ENCODE results near the gene LCORL.

DNA sequence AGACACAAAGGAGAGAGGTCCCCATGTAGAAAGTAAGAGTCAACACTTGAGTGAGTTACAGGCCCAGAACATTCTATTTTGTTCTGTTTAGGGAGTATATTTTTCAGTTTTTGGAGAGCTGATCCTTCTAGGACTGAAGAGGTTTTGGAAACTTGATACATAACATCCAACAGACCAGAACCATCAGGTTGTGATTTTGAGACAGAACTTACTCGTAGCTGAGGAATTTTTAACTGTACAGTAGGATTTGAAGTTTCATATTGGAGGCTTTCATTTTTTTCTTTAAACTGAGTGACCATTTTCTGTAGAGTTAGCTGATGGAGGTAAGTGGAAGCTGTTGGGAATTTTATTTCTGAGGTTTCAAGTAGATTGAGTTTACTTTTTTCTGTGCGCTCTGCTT is 137.5 kb downstream of the LCORL start:
- TF ChIP-seq, protein P1, sequence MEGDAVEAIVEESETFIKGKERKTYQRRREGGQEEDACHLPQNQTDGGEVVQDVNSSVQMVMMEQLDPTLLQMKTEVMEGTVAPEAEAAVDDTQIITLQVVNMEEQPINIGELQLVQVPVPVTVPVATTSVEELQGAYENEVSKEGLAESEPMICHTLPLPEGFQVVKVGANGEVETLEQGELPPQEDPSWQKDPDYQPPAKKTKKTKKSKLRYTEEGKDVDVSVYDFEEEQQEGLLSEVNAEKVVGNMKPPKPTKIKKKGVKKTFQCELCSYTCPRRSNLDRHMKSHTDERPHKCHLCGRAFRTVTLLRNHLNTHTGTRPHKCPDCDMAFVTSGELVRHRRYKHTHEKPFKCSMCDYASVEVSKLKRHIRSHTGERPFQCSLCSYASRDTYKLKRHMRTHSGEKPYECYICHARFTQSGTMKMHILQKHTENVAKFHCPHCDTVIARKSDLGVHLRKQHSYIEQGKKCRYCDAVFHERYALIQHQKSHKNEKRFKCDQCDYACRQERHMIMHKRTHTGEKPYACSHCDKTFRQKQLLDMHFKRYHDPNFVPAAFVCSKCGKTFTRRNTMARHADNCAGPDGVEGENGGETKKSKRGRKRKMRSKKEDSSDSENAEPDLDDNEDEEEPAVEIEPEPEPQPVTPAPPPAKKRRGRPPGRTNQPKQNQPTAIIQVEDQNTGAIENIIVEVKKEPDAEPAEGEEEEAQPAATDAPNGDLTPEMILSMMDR (IDR thresholded peaks at IDR 0.05), result no peak
- TF ChIP-seq ZFX (IDR thresholded peaks at IDR 0.05; ENCODE audit: borderline replicate concordance), result no peak

Measured in 22Rv1 (cell line).